Subcutaneous preadipocyte (primary cell): Measurements from ENCODE around the gene GNG14. TPM values are rescaled to one million over a fixed set of nuclear protein-coding genes. Genes with fewer than 3 reads are reported as not detected.
A peak's percentile ranks its signal among the peaks of the same experiment; 100 is the strongest.

ENCODE experiments used
- small RNA-seq: library from RNA; depleted of rRNA; stranded (forward); fragments of <200 nt; gene quantifications from one replicate; pipeline ENCODE3, GENCODE V24; 2012
- total RNA-seq: library from RNA; depleted of rRNA; stranded (reverse); fragments of >200 nt; gene quantifications from 2 replicates; pipeline ENCODE4 v1.2.3, GENCODE V29; 2012

The GNG14 gene
- total RNA-seq: not detected in 2 replicates

DNA sequence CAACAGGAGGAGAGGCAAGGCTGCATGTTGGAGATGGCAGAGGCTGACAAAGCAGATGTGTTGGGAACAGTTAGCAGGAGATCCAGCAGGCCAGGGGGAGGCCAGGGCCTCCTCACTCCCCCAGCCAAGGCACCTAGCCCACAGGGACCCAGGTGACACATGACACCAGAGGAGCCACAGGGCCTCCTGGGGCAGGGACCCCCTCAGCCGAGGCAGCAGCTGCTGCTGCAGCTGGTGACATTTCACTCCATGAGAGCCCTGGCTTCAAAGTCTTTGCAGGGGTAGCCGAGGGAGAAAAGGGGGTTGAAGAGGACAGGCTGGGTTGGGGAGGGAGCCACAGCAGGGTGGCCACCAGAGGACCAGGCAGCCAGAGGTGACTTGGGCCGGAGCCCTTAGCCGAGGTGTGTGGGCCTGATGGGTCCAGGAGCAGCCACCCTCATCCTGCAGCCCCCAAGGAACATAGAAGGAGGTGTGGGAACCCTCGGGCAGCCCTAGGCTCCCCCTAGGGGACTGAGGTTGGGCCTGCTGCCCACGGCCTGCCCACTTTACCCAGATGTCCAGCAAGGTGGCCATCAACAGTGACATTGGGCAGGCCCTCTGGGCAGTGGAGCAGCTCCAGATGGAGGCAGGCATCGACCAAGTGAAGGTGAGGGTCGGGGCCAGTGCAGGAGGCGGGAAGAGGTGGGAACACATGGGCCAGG is at the start of gene GNG14:
TSS of gene GNG14 (plus strand) at position 503 of the 701 bp plus-strand sequence. CDS start at position 554, 51 bp downstream.

DNA sequence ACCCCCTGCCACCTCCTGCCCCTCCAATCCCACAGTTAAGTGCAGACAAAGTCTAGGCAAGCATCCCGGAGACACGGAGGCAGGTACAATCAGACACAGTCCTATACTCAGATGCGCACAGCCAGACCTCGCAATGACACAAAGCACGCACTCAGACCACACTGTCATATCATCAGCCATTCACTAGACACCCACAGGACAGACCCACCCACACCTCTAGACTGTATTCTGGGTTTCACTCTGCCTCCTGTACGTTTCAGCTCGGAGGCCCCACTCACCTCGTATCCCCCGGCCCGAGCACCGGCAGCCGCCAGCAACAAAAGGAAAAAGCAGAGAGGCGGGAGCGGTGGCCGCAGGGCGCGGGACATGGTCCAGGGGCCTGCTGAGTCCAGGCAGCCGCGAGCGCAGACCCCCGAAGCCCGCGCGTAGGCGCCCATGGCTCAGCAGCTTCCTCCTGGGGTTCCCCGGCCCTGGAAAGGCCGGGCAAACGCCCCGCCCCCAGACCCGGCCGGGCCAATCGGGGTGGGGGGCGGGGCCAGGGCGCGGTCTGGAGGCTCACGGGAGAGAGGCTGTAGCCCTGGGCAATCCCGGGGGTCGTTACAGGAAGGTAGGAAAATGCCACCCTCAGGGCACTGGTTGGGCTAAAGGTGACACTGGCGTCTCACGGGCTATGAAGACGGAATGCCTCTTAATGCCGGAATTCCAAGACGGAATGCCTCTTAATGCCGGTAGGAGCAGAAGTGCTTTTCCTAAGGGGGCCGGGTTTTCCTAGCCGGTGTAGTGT is 21.3 kb upstream of the GNG14 start, which contains the start of the genes MAN2B1 and WDR83:
TSS of gene MAN2B1 (minus strand) at position 478 of the 784 bp plus-strand sequence. CDS start at position 437, 41 bp downstream.
TSS of gene WDR83 (plus strand) at position 543 of the 784 bp plus-strand sequence. CDS start 2,984 bp downstream, outside the sequence.

DNA sequence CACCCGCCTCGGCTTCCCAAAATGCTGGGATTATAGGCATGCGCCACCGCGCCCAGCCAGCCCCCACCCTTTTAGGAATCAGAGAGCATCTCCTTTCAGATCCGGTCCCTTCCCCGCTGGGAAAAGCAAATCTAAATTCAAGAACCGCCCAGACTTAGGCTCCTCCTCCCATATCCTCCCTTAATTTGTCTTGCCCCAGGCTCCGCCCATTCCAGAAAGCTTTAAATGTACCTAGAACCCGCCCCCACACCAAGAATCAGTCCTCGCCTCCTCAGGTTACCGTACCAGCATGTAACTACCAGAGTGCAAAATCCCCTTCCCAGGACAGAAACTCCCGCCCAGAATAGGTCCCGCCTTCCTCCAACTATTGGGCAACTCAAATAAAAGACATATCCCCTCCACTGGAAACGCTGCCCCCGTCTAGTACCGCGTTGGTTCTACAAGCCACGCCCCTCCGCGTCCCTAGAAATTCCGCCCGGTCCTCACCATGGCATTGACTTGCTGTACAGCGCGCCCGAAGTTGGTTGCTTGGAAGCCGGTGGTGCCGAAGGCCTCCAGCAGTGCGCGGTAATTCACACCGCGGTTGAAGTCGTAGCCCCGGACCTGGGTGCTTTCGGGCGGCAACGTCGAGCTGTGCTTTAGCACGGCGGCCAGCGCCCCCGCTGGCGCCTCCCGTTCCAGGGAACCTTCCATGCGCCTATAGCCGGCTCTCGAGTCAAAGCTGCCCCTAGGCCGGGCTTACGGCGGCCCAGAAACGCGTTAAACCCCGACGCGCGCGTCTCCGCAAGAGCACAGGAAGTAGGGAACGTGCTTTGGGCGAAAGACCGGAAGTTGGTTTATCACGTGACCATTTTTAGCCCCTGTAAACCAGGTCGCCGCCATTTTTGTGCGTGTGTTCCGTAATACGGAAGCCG is 6.5 kb upstream of the GNG14 start, which contains the start of gene DHPS:
TSS of gene DHPS (minus strand) at position 807 of the 914 bp plus-strand sequence. CDS start at position 693, 114 bp downstream.

DNA sequence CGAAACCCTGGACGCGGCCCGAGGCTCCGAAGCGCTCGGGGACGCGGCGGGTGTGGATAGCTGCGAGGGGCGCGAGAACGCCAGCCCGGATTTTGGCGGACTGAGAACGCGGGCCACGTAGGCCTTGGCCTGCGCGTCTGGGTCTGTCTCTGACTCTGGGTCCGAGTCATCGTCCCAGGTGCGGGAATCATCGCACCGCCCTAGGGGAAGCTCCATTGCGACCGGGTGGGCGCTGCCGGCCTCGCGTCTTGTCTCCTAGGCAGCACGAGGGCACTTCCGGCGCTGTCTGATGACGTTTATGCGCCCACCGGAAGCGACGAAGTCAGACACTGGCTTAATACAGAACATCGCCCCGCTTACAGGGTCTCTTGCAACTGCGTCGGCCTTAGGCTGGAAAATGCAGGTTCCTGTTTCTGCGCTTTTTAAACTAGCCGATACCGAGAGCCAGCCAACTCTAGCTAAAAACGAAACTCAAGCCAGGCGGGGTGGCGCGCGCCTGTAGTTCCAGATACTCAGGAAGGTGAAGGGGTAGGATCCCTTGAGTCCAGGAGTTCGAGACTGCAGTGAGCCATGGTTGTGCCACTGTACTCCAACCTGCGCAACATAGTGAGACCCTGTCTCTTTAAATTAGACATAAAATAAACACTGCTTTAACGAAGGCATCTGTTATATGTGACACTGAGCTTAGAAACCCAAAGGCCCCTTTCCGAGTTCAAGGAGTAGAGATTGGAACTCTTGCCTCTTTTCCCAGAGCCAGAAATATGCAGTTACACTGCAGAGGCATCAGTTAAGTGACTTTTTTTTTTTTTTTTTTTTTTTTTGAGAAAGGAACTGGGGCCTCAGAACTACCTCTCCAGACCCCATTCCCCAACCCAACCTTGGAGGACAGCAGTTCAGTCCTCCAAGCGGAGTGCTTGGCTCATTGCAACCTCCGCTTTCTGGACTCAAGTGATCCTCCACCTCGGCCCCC is 8.9 kb downstream of the GNG14 start, which contains the start of gene FBXW9:
TSS of gene FBXW9 (minus strand) at position 266 of the 970 bp plus-strand sequence. CDS start at position 216, 50 bp downstream.

DNA sequence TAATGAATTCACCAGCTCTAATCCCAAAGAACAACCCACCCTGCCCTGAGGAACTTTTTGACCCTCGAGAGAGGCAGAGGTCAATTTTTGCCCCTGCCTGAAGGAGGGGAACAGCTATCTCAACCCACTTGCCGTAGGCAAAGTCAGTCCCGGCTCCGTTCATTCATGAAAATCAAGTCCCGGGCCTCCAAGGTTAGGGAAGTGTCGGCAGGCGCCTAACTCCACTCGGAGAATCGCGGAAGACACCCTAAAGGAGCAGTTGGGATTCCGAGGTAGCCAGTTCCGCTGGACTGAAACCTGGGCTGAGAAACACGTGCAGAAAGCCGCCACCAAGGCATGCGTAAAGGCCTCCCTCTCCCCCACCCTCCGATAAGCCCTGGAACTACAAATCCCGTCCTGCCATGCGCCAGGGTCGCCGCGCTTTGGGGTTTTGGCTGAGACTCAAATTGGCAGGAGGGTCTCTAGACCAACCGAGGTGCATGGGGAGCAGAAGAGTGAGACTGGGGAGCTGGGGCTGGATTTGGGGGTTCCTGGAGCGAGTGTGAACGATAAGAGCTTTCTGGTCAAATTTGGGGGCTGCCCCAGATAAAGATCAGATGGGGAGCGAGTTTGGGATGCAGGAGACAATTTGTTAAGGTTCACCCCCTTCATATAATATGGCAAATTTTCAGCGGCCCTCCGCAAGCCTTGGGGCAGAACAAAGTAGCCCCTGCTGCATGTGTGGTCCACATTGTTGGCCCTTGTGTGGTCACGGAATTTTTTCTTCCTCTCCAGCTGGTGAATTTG is 36.0 kb downstream of the GNG14 start, which contains the start of gene TNPO2:
TSS of gene TNPO2 (minus strand) at position 292 of the 786 bp plus-strand sequence. CDS start 2,955 bp downstream, outside the sequence.

DNA sequence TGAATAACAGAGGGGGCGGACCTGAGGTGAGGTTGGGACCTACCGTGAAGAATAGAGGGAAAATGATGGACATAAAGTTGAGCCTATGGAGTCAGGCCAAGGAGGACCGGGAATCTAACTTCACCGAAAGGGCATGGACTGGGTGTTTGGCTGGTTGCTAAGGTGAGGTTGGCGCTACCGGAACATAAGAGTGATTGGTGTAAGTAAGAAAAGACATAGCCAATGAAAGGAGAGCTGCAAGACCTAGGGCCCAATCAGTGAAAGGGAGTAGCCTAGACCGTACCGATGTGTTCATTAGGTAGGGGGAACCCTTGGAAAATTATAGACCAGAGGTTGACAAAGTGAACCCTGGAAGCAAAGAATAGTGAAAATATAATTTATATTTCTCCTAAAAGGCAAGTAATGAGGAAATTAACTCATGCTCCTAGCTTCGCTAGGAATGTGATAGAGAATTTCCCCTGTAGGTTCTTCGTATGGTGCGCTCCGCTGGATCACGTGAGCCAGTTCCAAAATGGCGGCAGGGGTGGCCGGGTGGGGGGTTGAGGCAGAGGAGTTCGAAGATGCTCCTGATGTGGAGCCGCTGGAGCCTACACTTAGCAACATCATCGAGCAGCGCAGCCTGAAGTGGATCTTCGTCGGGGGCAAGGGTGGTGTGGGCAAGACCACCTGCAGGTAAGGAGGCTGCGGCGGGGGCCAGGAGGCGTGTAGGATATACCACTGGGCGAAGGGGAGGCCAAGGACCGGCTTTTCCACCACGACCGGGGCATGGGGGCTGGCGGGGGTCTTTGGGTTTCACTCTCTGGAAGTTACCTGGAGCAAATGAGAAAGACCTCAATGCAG is 49.4 kb downstream of the GNG14 start, which contains the start of gene GET3:
TSS of gene GET3 (plus strand) at position 503 of the 840 bp plus-strand sequence. CDS start at position 512, 9 bp downstream.

Small RNA genes within 50 kb of the gene (small RNA-seq; reads per million reads assigned to genes)
- 22.7 reads per million, percentile 97 among the genes with 10 or more reads in this experiment for gene SNORD41

Other genes with a start within 250 kb of the GNG14 start
- gene ZNF443, start 247.0 kb upstream of the GNG14 start, total RNA-seq: 1.5 and 1.8 TPM in 2 replicates
- gene ZNF709, start 203.2 kb upstream of the GNG14 start, total RNA-seq: 1.4 and 1.8 TPM in 2 replicates
- gene ZNF564, start 136.5 kb upstream of the GNG14 start, total RNA-seq: 3.3 and 4.0 TPM in 2 replicates
- gene ZNF490, start 77.2 kb upstream of the GNG14 start, total RNA-seq: 6.1 and 7.3 TPM in 2 replicates
- 10.3 and 12.7 TPM in 2 replicates for gene ZNF791, start 77.1 kb upstream of the GNG14 start, total RNA-seq
- 27.4 and 41.2 TPM in 2 replicates for gene MAN2B1, start 21.3 kb upstream of the GNG14 start, total RNA-seq
- gene WDR83, start 21.2 kb upstream of the GNG14 start, total RNA-seq: 5.9 and 6.3 TPM in 2 replicates
- gene DHPS, start 6.1 kb upstream of the GNG14 start, total RNA-seq: 59.2 and 60.0 TPM in 2 replicates
- gene FBXW9, start 8.6 kb downstream of the GNG14 start, total RNA-seq: 18.2 and 23.5 TPM in 2 replicates
- 43.0 and 54.0 TPM in 2 replicates for gene TNPO2, start 35.9 kb downstream of the GNG14 start, total RNA-seq
- gene TRIR, start 46.7 kb downstream of the GNG14 start, total RNA-seq: 131 and 163 TPM in 2 replicates
- gene GET3, start 49.5 kb downstream of the GNG14 start, total RNA-seq: 92.7 and 97.0 TPM in 2 replicates
- gene BEST2, start 63.8 kb downstream of the GNG14 start, total RNA-seq: not detected in 2 replicates
- 6.8 and 7.7 TPM in 2 replicates for gene HOOK2, start 87.6 kb downstream of the GNG14 start, total RNA-seq
- 53.4 and 101 TPM in 2 replicates for gene JUNB, start 103.5 kb downstream of the GNG14 start, total RNA-seq
- 91.5 and 105 TPM in 2 replicates for gene PRDX2, start 113.8 kb downstream of the GNG14 start, total RNA-seq
- gene THSD8, start 114.1 kb downstream of the GNG14 start, total RNA-seq: not detected in 2 replicates
- gene RNASEH2A, start 118.6 kb downstream of the GNG14 start, total RNA-seq: 33.6 and 41.9 TPM in 2 replicates
- gene RTBDN, start 146.6 kb downstream of the GNG14 start, total RNA-seq: not detected in 2 replicates
- 0.20 TPM in 1 of 2 replicates, not detected in the other for gene MAST1, start 150.5 kb downstream of the GNG14 start, total RNA-seq
- 13.5 and 14.0 TPM in 2 replicates for gene DNASE2, start 193.5 kb downstream of the GNG14 start, total RNA-seq
- 0.37 TPM in 1 of 2 replicates, not detected in the other for gene KLF1, start 199.2 kb downstream of the GNG14 start, total RNA-seq
- gene GCDH, start 203.2 kb downstream of the GNG14 start, total RNA-seq: 28.7 and 37.8 TPM in 2 replicates
- 0.20 and 0.73 TPM in 2 replicates for gene SYCE2, start 231.3 kb downstream of the GNG14 start, total RNA-seq
- gene FARSA, start 245.7 kb downstream of the GNG14 start, total RNA-seq: 73.5 and 89.5 TPM in 2 replicates